Liver (tissue), 9 donors: ENCODE measurements around the gene IFTAP. TPM values are rescaled to one million over a fixed set of nuclear protein-coding genes. Genes with fewer than 3 reads are reported as not detected.

Source experiments
- DNase-seq: peaks from one replicate; pipeline ENCODE4 v3.0.0-alpha.2; 2017; ENCODE audit warnings: low spot score
- H3K27ac ChIP-seq, 2 donors: one replicate each; pipeline ENCODE4 v1.7.0; 2013; ENCODE audit warnings: inconsistent platforms in 2 of 2, low read length in 2 of 2, control low read depth in 1 of 2, low read depth in 1 of 2, mild to moderate bottlenecking in 1 of 2
- H3K27me3 ChIP-seq, 4 donors: one replicate each; pipeline versions ENCODE4 v1.6.1 to v1.7.0; 2013; ENCODE audit warnings: low read length in 3 of 4, inconsistent platforms in 1 of 4, mild to moderate bottlenecking in 1 of 4, moderate library complexity in 1 of 4; ENCODE audit not compliant: control insufficient read depth in 4 of 4, insufficient read depth in 4 of 4
- H3K36me3 ChIP-seq, 4 donors: one replicate each; pipeline versions ENCODE4 v1.6.1 to v1.7.0; 2013; ENCODE audit warnings: low read length in 3 of 4, mild to moderate bottlenecking in 3 of 4, low read depth in 1 of 4, moderate library complexity in 1 of 4; ENCODE audit not compliant: control insufficient read depth in 4 of 4, insufficient read depth in 3 of 4
- H3K4me1 ChIP-seq, 4 donors: one replicate each; pipeline versions ENCODE4 v1.6.1 to v1.7.0; 2013; ENCODE audit warnings: low read length in 3 of 4, mild to moderate bottlenecking in 3 of 4, moderate library complexity in 1 of 4; ENCODE audit not compliant: control insufficient read depth in 4 of 4, insufficient read depth in 4 of 4
- H3K4me3 ChIP-seq, 3 donors: one replicate each; pipeline versions ENCODE4 v1.6.1 to v1.7.0; 2013; ENCODE audit warnings: low read length in 3 of 3, control low read depth in 1 of 3, low read depth in 1 of 3, mild to moderate bottlenecking in 1 of 3
- H3K9ac ChIP-seq, 2 donors: one replicate each; pipeline ENCODE4 v1.7.0; 2013; ENCODE audit warnings: low read length in 2 of 2, mild to moderate bottlenecking in 2 of 2, moderate library complexity in 2 of 2, control low read depth in 1 of 2, low read depth in 1 of 2
- H3K9me3 ChIP-seq, 4 donors: one replicate each; pipeline versions ENCODE4 v1.6.1 to v1.7.0; 2013; ENCODE audit warnings: low read length in 3 of 4; ENCODE audit not compliant: control insufficient read depth in 4 of 4
- CTCF ChIP-seq: fragments of 150-350 bp; IDR thresholded peaks from 2 replicates; pipeline ENCODE4 v1.5.1; 2017; ENCODE audit warnings: improper control_type of control experiment, low read depth, low read length; ENCODE audit not compliant: missing input control
- EGR1 ChIP-seq, 2 donors: IDR thresholded peaks; 2 replicates each; pipeline ENCODE4 v1.6.1; 2016 to 2018; ENCODE audit warnings: antibody characterized with exemption in 2 of 2, low read depth in 2 of 2
- FOXA2 ChIP-seq: IDR thresholded peaks from 2 replicates; pipeline ENCODE4 v1.6.1; 2016; ENCODE audit warnings: antibody characterized with exemption
- GABPA ChIP-seq, 2 donors: IDR thresholded peaks in 1 of 2; conservative IDR thresholded peaks in 1 of 2; 2 replicates each; pipeline ENCODE4 v1.6.1; 2016; ENCODE audit warnings: antibody characterized with exemption in 2 of 2, mild to moderate bottlenecking in 1 of 2, moderate library complexity in 1 of 2
- HNF4G ChIP-seq: IDR thresholded peaks from 2 replicates; pipeline ENCODE4 v1.6.1; 2016; ENCODE audit warnings: antibody characterized with exemption
- JUND ChIP-seq, 2 donors: IDR thresholded peaks; 2 replicates each; pipeline ENCODE4 v1.6.1; 2016; ENCODE audit warnings: antibody characterized with exemption in 2 of 2
- REST ChIP-seq: IDR thresholded peaks from 2 replicates; pipeline ENCODE4 v1.6.1; 2016; ENCODE audit warnings: antibody characterized with exemption, mild to moderate bottlenecking
- TAF1 ChIP-seq: conservative IDR thresholded peaks from 2 replicates; pipeline ENCODE4 v1.6.1; 2016; ENCODE audit warnings: antibody characterized with exemption, mild to moderate bottlenecking
- YY1 ChIP-seq: IDR thresholded peaks from 2 replicates; pipeline ENCODE4 v1.6.1; 2016; ENCODE audit warnings: antibody characterized with exemption, mild to moderate bottlenecking
- WGBS: extraction: QIAGEN DNeasy Blood & Tissue Kit; methylation state at CpG from one replicate; pipeline ENCODE4 v1.1.7; 2013; 5-methylcytosine and 5-hydroxymethylcytosine counted together
- polyA plus RNA-seq, 2 donors: library from polyadenylated mRNA; stranded (reverse) in 1 of 2; unstranded in 1 of 2; fragments of 200-250 nt in 1 of 2; fragments of >200 nt in 1 of 2; fragmentation: Nextera tagmentation in 1 of 2; extraction: Ambion mirVana in 1 of 2; gene quantifications; one replicate each; pipeline versions ENCODE4 v1.2.1 to v1.2.3, GENCODE V29; 2013 to 2015
- total RNA-seq, 2 donors: library from RNA; depleted of rRNA; stranded (reverse); fragments of >200 nt; gene quantifications; one replicate each; pipeline ENCODE4 v1.2.3, GENCODE V29; 2014
- TF ChIP-seq, protein P1 (sequence below): IDR thresholded peaks from 2 replicates; pipeline ENCODE4 v1.6.1; 2016; ENCODE audit warnings: antibody characterized with exemption
- donor health status: healthy.
- donor health status: healthy.
- donor health status: healthy.
- donor health status: healthy.
- donor health status: healthy.

Gene IFTAP
- total and polyA plus RNA-seq, 4 donors, result 9.5 to 10.2 (median 9.7) TPM

DNA sequence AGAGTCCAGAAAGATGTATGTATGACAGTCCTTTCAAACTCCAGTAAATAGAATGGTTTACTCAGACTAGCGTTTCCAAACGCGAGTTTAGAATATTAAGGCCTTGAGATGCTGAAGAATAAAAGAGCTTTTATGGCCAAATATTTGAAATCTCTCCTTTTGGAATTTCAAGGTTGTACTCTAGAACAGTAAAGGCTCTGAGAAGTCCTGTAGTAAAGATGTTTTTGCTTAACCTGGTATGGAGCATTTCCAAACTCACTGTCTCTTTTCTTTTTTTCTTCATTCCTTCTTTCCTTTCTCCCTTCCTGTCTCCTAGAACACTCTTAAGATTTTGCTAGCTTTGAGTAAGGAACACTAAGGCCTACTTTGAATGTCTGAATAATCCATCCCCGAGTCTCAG lies 95.1 kb downstream of the IFTAP start:
- DNase-seq, result no peak
- Histone ChIP-seq H3K27me3 (no peaks in the 10 kb centered on the region), H3K27ac (no peak overlapping the region), H3K4me3 (no peak overlapping the region), H3K9me3 (no peaks in the 10 kb centered on the region), H3K9ac (no peak overlapping the region), H3K4me1 (no peaks in the 10 kb centered on the region), H3K36me3 (no peaks in the 10 kb centered on the region)
- TF ChIP-seq FOXA2, result no peak
- no peak for TF ChIP-seq GABPA (IDR thresholded peaks at IDR 0.05 in 1 of 2, conservative IDR thresholded peaks at IDR 0.05 in 1 of 2)
- no peak for TF ChIP-seq YY1
- TF ChIP-seq HNF4G, result no peak
- TF ChIP-seq REST, result no peak
- TF ChIP-seq TAF1, result no peak
- TF ChIP-seq, protein P1, sequence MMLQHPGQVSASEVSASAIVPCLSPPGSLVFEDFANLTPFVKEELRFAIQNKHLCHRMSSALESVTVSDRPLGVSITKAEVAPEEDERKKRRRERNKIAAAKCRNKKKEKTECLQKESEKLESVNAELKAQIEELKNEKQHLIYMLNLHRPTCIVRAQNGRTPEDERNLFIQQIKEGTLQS, result no peak
- TF ChIP-seq CTCF, result no peak
- TF ChIP-seq EGR1 (IDR thresholded peaks at IDR 0.05; ENCODE audit: low read depth in 2 of 2), result no peak
- 88% methylated on average over 4 of the region's 4 CpGs for WGBS

GRCh38 chr11:36692704-36693103 lies 98.4 kb downstream of the IFTAP start:
- TF ChIP-seq HNF4G (no peak), CTCF (no peak), JUND (IDR thresholded peaks at IDR 0.05) (no peak)
- Histone ChIP-seq H3K27me3 (no peaks in the 10 kb centered on the region), H3K9me3 (no peaks in the 10 kb centered on the region), H3K36me3 (no peaks in the 10 kb centered on the region), H3K4me3 (no peak overlapping the region), H3K9ac (no peak overlapping the region), H3K27ac (no peak overlapping the region), H3K4me1 (no peaks in the 10 kb centered on the region)
- no peak for DNase-seq
- 73% methylated on average over 1 of the region's 1 CpG for WGBS
